Thyroid gland (tissue), 4 donors: Measurements from ENCODE around the gene REEP1.

Experiments used
- POLR2A ChIP-seq, 2 donors: fragments of 450-650 bp; IDR thresholded peaks; one replicate each; pipeline ENCODE4 v1.6.1; 2017; ENCODE audit warnings: antibody characterized with exemption in 2 of 2, mild to moderate bottlenecking in 2 of 2, moderate library complexity in 1 of 2
- TF ChIP-seq, protein P1 (sequence below), 6 experiments: fragments of 200-600 bp in 3 of 6; fragments of 450-650 bp in 3 of 6; sonication (generic) in 3 of 6; IDR thresholded peaks; one replicate each; pipeline ENCODE4 v1.5.1; 2016 to 2019; ENCODE audit warnings: antibody characterized with exemption in 6 of 6, mild to moderate bottlenecking in 2 of 6, inconsistent platforms in 1 of 6, moderate library complexity in 1 of 6

DNA sequence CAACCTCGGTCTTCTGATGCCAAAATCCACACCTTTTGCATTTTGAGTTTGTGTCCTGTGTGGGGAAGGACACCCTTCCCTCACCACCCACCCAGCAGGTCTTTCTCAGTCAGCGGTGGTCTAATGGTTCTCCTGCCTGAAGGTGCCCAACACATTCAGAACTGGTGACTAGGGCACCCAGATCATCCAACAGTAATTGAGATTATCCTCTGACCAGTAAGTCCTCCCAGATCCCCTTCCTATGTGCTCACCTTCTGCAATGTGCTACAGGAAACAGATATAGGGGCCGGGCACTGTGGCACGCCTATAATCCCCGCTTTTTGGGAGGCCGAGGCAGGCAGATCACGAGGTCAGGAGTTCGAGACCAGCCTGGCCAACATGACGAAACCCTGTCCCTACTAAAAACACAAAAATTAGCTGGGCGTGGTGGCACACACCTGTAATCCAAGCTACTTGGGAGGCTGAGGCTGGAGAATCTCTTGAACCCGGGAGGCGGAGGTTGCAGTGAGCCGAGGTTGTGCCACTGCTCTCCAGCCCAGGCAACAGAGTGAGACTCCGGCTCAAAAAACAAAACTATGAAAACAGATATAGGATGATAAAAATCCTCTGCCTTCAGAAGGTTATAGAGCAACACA is 56.2 kb downstream of the REEP1 start:
- no peak for TF ChIP-seq POLR2A (IDR thresholded peaks at IDR 0.05)
- TF ChIP-seq, protein P1, sequence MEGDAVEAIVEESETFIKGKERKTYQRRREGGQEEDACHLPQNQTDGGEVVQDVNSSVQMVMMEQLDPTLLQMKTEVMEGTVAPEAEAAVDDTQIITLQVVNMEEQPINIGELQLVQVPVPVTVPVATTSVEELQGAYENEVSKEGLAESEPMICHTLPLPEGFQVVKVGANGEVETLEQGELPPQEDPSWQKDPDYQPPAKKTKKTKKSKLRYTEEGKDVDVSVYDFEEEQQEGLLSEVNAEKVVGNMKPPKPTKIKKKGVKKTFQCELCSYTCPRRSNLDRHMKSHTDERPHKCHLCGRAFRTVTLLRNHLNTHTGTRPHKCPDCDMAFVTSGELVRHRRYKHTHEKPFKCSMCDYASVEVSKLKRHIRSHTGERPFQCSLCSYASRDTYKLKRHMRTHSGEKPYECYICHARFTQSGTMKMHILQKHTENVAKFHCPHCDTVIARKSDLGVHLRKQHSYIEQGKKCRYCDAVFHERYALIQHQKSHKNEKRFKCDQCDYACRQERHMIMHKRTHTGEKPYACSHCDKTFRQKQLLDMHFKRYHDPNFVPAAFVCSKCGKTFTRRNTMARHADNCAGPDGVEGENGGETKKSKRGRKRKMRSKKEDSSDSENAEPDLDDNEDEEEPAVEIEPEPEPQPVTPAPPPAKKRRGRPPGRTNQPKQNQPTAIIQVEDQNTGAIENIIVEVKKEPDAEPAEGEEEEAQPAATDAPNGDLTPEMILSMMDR (IDR thresholded peaks at IDR 0.05): no peak
